ENCODE measurements around the gene MRPL51.
"Not testable (repeated sequence)": the region's sequence is repeated elsewhere in the genome, so short reads cannot be mapped to it uniquely, and the experiment has no call there.

The MRPL51 gene

DNA sequence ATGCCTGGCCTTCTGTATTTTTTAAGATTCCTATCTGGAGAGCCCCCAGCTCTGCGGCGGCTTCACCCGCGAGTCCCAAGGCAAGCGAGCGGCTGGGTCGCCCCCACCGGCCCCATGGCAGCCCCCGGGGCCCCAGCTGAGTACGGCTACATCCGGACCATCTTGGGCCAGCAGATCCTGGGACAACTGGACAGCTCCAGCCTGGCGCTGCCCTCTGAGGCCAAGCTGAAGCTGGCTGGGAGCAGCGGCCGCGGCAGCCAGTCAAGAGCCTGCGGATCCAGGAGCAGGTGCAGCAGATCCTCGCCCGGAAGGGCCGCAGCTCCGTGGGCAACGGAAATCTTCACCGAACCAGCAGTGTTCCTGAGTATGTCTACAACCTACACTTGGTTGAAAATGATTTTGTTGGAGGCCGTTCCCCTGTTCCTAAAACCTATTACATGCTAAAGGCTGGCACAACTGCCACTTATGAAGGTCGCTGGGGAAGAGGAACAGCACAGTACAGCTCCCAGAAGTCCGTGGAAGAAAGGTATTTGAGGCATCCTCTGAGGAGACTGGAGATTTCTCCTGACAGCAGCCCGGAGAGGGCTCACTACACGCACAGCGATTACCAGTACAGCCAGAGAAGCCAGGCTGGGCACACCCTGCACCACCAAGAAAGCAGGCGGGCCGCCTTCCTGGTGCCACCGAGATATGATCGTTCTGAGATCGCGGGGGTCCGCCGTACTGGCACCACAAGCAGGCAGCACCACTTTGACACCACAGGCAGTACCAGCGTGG is 15.3 kb downstream of the MRPL51 start:
- DNase-seq, result not testable (repeated sequence)

DNA sequence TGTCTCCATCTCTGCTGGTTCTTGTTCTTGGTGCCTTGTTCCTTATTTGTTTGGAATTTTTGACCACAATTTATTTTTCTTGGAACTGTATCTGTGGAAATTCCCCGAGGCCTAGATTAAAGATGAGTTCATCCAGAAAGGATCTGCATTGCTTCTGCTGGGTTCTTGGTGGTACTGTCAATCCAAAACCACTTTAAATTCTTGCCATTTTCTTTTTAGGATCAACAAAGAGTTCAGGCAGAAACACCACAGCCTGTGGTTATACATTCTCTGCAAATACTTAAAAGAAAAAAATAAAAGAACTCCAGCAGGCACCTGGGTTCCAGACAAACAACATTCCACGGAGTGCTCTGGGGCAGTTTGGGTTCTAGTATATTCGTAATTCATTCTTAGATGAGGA is 16.6 kb downstream of the MRPL51 start:
- no peak for DNase-seq

DNA sequence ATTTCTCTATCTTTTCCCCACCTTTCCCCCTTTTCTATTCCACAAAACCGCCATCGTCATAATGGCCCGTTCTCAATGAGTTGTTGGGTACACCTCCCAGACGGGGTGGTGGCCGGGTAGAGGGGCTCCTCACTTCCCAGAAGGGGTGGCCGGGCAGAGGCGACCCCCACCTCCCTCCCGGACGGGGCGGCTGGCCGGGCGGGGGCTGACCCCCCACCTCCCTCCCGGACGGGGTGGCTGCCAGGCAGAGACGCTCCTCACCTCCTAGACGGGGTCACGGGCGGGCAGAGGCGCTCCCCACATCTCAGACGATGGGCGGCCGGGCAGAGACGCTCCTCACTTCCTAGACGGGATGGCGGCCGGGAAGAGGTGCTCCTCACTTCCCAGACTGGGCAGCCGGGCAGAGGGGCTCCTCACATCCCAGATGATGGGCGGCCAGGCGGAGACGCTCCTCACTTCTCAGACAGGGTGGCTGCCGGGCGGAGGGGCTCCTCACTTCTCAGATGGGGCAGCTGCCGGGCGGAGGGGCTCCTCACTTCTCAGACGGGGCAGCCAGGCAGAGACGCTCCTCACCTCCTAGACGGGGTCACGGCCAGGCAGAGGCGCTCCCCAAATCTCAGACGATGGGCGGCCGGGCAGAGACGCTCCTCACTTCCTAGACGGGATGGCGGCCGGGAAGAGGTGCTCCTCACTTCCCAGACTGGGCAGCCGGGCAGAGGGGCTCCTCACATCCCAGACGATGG is 17.7 kb downstream of the MRPL51 start:
- DNase-seq, result not testable (repeated sequence)

DNA sequence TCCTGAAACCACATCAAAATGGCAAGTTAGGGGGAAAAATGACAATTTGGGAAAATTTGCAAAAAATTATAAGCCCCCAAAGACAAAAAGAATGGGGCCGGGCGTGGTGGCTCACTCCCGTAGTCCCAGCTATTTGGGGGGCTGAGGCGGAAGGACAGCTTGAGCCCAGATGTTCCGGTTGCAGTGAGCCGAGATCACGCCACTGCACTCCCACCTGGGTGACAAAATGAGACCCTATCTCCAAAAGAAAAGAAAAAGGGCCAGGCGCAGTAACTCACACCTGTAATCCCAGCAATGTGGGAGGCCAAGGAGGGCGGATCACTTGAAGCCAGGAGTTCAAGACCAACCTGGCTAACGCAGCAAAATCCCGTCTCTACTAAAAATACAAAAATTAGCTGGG is 20.6 kb downstream of the MRPL51 start:
- DNase-seq, result no peak

DNA sequence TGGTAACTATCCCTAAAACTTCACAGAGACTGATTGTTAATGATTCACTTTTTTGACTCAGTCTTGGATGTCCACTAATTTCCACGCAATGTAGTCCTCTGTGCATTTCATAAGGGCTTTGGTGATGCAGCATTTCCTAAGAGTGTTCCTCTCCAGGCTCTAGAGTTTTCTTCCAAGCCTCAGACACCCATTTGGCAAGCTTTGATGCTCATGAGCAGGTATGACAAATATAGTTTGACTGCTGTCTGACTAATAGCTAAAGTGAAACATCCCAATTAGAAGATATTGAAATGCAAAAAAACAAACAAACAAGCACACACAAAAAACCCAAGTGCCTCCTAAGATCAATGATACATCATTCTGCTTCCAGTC is 21.1 kb downstream of the MRPL51 start:
- DNase-seq, result no peak

DNA sequence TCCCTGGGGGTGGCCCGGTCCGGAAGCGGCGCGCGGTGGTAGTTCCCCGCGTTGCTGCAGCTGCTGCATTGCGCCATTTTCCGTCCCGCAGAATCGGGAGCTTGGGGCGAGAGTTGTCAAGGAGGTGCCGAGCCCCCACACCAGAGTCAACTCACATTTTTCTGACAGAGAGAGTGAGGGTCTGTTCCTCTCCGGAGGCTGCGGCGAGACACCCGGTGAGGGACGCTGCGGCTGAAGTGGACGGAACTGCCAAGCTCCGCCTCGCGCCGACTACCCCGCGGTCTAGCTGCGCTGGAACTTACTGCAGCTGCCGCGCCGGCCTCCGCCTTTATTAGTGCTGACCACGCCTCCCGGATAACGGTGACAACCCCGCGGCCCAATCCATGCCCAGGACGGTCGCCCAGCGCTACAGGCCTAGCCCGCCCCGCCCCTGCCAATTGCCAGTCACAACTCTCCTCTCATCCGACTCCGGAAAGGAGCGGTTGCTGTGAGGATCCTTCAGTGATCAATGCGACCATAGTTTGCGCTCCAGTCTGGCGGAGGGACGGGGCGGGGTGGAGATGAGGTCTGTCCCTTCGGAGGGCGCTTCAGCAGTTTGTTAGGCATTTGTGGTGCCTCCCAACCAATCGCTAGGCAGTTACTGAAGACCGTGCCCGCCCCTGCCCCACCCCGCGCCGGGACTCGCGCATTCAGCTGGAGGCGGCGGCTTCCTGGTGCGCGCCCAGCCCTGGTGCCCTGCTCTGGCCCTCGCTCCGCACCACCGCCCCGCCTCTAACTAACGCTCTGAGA is 22.5 kb downstream of the MRPL51 start, which contains the start of gene VAMP1:
VAMP1 (minus strand) TSS at position 303 of the 789 bp plus-strand sequence; CDS start at position 157, 146 bp downstream.
- peak; percentile 95 for DNase-seq

DNA sequence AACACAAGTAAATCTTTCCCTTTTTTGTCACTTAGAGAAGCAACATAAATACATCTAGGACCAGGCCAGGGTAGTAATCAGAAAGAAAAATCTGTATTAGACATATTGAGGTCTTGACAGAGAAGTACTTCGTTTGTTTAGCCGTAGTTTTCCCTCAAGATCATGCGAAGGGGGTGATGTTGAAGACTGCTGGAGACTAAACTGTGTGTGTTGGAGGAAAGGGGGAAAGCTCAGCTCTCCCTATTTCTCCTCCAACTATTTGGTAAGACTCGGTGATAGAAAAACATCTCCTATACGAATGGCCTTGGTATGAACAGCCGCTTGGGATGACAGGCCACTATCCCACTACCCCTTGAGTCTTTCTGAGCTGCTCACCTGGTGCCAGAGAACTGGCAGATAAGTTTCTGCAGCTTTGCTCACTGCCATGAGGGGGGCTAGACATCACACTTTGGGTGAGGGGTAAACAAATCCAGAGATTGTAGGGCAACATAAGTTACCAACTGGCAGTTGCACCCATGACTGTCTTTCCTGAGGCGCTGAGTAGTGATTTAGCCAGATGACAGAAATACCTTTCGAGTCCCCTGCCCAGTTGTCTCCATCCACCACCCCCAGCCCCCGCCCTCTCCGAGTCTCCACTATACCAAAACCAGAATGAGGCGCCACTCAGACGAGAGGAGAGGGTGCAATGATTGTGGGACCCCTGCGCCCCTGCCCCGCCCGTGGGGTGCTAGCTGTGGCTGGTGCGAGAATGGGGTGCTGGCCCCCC is 23.3 kb downstream of the MRPL51 start:
- DNase-seq, result no peak

DNA sequence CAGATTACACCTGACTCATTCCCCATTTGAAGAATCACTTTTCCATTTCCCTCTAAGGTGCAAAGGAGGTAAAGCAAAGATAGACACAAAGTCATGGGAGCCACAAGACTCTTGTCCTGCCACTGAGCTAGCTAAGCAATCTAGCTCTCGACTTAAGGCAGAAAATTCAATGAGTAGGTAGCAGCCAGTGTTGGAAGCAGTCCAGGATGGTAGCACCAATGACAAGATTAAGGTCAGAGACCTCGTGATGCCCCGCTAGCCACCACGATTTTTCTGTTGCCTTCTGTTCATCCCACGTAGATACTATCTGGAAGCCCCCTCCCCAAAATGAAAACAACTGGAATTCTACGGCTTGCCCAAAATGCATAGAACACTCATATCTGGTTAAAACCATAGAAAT is 24.0 kb downstream of the MRPL51 start:
- no peak for DNase-seq

DNA sequence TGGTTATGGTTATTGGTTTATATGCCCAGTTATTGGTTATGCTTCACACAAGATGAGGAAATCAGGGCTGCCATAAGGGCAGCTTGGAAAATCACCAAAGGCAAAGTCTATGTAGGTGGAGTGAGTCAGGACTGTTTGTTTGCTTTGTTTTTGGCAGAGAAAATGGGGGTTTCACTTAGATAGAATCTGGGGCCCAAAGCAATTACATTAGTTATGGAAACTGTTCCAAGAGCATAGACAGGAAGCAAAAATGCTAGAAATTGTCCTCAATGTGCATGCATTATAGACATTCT is 24.8 kb downstream of the MRPL51 start:
- no peak for DNase-seq

DNA sequence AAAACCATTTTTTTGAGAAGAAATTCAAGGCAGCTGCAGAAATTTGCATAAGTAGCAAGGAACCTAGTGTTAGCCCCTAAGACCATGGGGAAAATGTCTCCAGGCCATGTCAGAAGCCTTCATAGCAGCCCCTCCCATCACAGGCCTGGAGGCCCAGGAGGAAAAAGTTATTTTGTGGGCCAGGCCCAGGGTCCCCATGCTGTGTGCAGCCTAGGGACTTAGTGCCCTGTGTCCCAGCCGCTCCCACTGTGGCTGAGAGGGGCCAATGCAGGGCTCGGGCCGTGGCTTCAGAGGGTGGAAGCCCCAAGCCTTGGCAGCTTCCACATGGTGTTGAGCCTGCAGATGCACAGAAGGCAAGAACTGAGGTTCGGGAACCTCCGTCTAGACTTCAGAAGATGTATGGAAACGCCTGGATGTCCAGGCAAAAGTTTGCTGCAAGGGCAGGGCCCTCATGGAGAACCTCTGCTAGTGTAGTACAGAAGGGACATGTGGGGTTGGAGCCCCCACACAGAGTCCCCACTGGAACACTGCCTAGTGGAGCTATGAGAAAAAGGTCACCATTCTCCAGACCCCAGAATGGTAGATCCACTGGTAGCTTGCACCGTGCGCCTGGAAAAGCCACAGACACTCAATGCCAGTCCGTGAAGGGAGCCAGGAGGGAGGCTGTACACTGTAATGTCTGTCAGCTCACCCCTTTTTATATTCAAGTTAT is 25.3 kb downstream of the MRPL51 start:
- DNase-seq, result not testable (repeated sequence)

DNA sequence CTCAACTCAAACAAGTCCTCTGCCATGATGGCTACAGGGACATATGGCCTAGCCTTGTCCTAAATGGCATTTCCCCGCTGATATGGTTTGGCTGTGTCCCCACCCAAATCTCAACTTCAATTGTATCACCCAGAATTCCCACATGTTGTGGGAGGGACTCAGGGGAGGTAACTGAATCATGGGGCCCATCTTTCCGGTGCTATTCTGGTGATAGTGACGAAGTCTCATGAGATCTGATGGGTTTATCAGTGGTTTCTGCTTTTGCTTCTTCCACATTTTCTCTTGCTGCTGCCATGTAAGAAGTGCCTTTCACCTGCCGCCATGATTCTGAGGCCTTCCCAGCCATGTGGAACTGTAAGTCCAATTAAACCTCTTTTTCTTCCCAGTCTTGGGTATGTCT is 26.3 kb downstream of the MRPL51 start:
- not testable (repeated sequence) for DNase-seq

DNA sequence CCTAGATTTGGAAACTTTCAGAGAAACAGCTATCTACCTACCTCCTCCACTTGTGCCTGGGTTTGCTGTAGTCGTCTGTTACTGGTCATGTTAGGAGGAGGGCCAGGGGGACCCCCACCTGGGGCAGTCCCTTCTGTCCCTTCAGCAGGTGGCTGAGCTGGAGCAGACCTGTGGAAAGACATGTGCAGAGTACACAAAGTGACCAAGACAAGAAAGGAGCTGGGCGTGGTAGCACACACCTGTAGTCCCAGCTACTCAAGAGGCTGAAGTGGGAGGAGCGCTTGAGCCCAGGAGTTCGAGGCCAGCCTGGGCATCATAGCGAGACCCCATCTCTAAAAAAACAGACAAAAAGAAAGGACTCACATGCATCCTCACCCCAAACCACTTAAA is 26.9 kb downstream of the MRPL51 start:
- DNase-seq, result no peak

DNA sequence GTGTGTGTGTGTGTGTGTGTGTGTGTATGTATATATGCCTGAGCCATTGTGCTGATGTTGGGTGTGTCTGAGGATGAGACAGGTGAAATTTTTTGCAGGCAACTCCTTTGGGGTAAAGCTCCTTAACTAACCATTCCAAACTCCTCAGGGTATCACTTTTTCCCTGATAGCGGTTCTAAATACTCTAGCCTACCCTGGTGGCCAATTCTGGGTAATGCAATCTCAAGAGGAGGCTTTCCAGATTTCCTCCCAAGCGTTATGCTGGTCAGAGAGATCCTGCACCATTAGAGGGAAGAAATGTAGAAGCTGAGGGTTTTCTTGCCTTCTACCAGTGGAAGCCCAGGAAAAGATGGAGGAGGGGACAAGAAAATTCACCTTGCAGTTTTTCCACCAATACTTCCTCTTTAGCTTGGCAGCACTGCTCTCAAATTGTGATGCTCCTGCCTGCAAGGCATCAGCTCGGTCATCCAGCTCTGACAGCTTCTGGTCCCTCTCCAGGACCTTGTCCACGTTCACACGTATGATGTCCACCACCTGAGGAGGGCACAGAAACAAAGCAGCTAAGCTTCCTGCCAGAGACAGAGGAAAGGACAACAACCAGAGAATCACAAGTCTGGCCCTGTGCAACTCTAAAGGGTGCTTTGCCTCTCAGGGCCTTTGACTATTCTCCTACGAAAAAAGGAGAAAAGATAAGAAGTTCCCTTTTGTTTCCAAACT is 27.4 kb downstream of the MRPL51 start:
- DNase-seq, result peak; percentile 34

DNA sequence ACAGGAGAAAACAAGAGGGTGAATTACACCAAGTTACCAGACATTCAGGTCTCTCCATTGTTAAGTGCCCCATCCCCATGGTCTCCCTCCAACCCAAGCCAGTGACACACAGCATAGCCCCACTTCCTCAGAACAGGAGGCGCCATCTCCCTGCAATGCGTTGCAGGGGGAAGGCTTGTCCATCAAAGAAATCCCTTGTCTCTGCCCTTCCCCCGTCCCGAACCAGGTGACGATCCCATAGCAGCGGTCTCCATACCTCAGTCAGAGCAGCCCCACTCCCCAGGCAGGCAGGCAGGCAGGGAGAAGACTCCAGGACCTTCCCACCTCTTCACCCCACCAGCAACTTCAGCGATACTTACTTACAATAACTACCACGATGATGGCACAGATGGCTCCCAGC is 28.5 kb downstream of the MRPL51 start:
- no peak for DNase-seq

DNA sequence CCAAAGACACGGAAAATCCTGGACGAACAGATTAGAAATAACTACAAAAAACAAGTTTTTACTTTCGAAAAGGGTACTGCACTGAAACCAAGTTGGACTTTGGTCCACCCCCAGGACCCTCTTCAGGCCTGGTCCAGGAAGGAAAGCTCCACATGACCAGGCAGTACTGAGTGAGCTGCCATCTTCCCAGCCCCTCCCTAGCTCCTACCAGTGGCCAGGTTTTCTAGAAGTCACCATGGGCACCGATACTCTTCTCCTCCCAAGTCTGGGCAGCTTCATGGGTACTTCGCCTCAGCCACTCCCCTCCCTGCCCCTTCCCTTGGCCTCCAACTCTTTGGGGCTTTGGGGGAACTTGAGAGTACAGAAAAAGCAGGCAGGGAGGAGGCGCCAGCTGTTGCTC is 29.2 kb downstream of the MRPL51 start:
- no peak for DNase-seq

DNA sequence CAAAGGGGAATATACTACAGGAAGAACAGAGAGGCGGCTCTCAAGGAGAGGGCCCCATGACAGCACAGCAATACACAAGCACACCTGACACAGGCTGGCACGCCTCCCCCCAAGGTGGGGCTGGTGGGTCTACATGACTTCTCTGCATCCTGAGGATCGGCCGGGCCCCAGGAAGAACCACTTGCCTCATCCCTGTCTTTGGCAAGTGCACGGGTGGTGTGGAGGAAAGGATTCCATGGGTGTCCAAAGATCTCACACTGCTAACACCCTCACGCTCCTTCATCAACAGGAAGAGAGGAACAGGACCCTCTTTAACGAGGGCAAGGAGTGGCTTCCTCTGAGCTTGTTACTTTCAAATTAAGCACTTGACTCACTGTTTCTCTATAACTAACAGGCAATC is 29.8 kb downstream of the MRPL51 start:
- DNase-seq, result no peak

DNA sequence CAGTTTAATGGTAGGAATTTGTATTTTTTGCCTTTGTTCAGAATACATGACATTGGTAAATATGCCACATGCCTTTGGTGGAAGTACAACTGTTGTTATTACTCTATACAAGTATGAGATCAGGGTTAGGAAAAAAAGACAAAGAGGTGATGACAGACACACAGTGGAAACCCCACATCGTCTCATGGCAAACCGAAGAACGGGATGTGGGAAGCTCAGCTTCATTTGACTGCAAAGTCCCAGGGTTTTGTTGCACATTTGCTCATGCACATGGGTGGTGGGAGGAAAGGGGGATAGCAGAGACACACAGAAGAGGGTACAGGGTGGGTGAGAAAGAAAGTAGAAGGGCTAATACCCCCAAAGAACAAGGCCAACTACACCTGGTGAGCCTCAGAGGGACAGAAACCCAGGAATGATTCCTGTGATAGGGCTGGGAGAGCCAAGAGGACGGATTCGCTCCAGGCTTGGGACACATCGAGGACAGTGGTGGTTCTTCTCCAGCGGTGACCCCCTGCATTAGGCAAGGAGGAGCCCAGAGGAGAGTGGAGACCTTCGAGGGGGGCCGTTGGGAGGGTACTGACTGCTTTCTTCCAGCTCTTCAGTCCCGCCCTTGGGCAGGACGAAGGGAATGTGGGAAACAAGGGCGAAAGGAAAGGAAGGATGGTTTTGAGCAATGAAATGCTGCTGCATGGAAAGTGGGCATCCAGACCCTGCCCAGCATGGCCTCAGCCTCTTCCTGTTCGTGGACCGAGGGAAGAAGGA is 30.6 kb downstream of the MRPL51 start:
- no peak for DNase-seq

DNA sequence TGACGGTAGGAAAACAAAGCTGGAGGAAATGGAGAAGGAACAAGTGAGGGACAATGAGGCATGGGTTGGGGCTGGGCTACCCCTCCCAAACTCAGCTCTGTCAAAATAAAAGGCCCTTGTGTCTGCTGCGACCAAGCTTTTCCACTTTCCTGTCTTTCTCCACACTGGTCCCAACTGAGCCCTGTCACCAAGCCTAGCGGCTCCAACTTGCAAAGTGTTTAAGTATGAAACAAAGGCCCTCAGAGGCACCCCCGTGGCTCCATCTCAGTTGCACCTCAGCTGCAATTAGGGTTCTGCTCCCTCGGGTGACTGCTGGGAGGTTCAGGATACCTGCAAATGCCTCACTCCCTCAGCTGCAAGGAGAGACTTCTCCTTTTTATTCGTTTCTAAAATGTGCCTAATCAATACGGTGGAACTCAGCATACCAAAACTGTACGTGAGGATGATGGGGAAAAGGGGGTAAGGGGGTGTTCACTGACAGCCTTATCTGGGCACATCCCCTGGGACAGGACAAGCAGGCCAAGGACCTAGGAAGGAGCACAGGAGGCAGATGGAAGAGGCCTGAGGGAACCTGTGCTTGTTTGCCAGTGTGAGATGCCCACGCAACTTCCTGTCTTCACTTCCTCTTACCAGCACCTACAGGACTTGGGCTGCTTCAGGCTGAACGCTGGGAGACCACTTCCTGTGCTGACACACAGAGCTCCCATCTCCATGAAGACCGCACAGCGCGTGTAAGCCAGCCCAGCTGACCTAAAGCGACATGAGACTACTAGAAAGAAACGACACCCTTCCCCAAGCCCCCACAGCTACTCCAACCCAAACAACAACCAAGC is 31.4 kb downstream of the MRPL51 start:
- peak; percentile 85 for DNase-seq

DNA sequence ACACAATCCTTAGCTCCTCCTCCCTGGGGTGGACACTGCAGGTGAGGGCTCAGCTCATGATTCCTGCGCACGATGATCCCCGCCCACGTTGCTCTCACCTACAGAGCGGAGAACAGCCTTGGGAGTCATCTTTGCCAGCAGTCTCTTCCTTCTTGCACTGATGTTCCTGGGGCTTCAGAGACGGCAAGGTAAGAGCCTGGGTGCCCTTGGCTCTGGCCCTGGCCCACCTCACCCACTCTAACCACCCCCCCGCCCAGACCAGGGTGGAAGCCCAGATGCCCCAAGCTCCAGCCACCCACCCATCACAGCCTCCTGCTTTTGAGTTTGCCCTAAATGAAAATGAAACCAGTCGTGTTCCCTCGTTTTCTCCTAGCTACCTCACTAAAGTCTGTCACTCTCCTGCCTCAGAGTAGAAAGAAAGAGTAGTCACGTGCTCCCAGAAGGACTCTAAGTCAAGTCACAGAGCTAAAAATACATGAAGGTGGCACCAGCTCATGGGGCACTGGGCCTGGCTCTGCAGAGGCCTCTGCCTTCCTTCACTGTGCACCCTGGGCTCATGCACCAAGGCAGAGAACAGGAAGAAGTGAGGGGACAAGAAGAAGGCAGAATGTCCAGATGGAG is 32.2 kb downstream of the MRPL51 start:
- DNase-seq, result no peak

DNA sequence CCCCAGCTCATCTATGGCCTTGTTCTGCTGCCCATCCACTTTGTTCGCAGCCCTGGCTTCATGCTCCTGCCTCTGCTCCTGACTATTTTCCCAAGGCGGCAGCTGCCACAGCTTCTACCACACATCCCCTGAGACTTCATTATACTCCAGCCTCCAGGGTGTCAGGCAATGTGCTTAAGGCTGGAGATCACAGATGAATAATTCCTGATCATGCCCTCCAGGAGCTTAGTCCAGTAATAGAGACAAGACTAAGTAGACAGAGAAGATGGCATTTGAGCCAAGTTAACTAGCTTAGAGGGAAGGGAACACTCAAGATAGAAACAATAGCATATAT is 34.1 kb downstream of the MRPL51 start:
- no peak for DNase-seq
